ENCODE measurements around the gene LRRC3C. TPM values are rescaled to one million over a fixed set of nuclear protein-coding genes. Genes with fewer than 3 reads are reported as not detected.
"Not testable (repeated sequence)": the region's sequence is repeated elsewhere in the genome, so short reads cannot be mapped to it uniquely, and the experiment has no call there.

The LRRC3C gene
- polyA plus RNA-seq, 1 experiment, result not detected

DNA sequence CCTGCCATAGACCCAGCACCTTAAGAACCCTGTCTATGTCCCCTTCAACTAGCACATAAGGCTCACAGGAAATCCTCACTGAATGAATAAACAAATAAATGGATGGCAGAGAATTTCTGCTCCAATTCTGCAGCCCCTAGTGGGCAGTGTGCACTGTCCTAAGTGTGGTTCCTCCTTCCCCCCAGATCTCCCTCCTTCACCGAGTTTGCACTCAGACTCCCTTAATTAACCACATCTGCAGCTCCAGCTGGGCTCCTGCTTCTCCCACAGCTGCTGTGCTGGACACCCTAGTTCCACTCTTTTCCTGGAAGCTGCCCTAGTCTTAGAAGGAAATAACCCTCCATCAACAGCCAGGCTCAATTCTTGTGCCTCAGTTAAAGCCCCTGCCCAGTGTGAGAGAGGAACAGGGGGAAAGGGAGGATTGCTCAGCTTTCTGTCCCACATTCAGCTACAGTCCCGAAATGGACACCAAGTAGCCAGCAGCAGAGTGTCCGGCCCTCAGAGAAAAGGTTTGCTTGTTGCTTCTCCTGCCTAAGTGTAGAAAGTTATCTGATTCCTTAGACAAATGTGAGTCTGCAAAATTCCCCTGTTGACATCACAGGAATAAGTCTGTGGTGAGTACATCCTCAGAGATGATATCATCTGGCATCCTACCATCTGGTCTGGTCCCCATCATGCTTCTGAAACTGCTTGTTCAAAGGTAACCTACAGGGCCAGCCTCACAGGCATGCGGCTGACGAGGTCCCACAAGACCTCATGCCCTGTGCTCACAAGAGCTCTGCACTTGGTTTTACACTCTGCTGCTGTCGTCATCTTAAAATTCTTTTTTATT, 12.3 kb downstream of the LRRC3C start:
- Histone ChIP-seq H3K4me3 (ENCODE audit: low read depth, low read length) (no peak overlapping the region), H3K36me3 (ENCODE audit: control insufficient read depth, insufficient read depth, low read length) (no peaks in the 10 kb centered on the region), H3K27me3 (ENCODE audit: control insufficient read depth, insufficient read depth, low read length) (no peaks in the 10 kb centered on the region; the same call in 1 of the 2 replicates)
- TF ChIP-seq CTCF (IDR thresholded peaks at IDR 0.05; ENCODE audit: insufficient read depth, low read depth, low read length), result peak; percentile 72
- CTCF ChIA-PET, result interaction anchor here (0.6 to 5.1 kb wide), 16 partner anchors 10 to 86 kb away, joined by 3 to 32 read pairs (median 3); partner anchors contain the start of genes LRRC3C, ORMDL3 and PSMD3
- peak; percentile 76 for DNase-seq (ENCODE audit: low read depth)
- POLR2A ChIA-PET, result interaction anchor here (0.5 kb wide), 1 partner anchor 10 kb away, joined by 5 read pairs; no protein-coding TSS in a partner anchor

- no peak overlapping the region for H3K4me3 ChIP-seq (ENCODE audit: low read depth, low read length)
- ChIA-PET CTCF (no interaction called here), POLR2A (no interaction called here)
- TF ChIP-seq CTCF (IDR thresholded peaks at IDR 0.05; ENCODE audit: insufficient read depth, low read depth, low read length), result no peak
- no peaks in the 10 kb centered on the region; the same call in 1 of the 2 replicates for H3K27me3 ChIP-seq (ENCODE audit: control insufficient read depth, insufficient read depth, low read length)
- DNase-seq (ENCODE audit: low read depth), result no peak
- H3K36me3 ChIP-seq (ENCODE audit: control insufficient read depth, insufficient read depth, low read length), result no peaks in the 10 kb centered on the region
These were observed 16.3 kb downstream of the LRRC3C start for GRCh38 chr17:39943702-39944392.

DNA sequence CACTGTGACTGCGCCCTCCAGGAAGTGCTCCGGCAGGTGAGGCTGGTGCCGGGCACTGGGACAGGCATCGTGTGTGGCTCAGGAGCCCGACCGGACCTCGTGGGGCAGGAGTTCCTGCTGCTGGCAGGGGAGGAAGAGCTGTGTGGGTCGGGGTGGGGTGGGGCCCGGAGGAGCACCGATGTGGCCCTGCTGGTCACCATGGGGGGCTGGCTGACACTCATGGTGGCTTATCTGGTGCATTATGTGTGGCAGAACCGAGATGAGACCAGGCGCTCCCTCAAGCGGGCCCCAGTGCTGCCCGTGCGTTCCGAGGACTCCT, 16.8 kb downstream of the LRRC3C start:
- no peak for DNase-seq (ENCODE audit: low read depth)
- POLR2A ChIA-PET, result no interaction called here
- Histone ChIP-seq H3K27me3 (ENCODE audit: control insufficient read depth, insufficient read depth, low read length) (no peaks in the 10 kb centered on the region; the same call in 1 of the 2 replicates), H3K36me3 (ENCODE audit: control insufficient read depth, insufficient read depth, low read length) (no peaks in the 10 kb centered on the region), H3K4me3 (ENCODE audit: low read depth, low read length) (no peak overlapping the region)
- TF ChIP-seq CTCF (IDR thresholded peaks at IDR 0.05; ENCODE audit: insufficient read depth, low read depth, low read length), result no peak
- CTCF ChIA-PET, result no interaction called here

- POLR2A ChIA-PET, result interaction anchor here (0.6 kb wide), 2 partner anchors 17 to 1742 kb away, joined by 3 read pairs; no protein-coding TSS in a partner anchor
These were observed 19.2 kb downstream of the LRRC3C start for GRCh38 chr17:39946551-39947330.

GRCh38 chr17:39948489-39948828, 20.9 kb downstream of the LRRC3C start:
- H3K36me3 ChIP-seq (ENCODE audit: control insufficient read depth, insufficient read depth, low read length); H3K27me3 ChIP-seq (ENCODE audit: control insufficient read depth, insufficient read depth, low read length); H3K4me3 ChIP-seq (ENCODE audit: low read depth, low read length); POLR2A ChIA-PET; DNase-seq (ENCODE audit: low read depth): not testable (repeated sequence)
- CTCF ChIA-PET, result interaction anchor here (0.8 to 1.4 kb wide), 2 partner anchors 10 to 127 kb away, joined by 3 to 4 read pairs; no protein-coding TSS in a partner anchor

More at GRCh38 chr17:39946551-39947330, 19.2 kb downstream of the LRRC3C start:
- CTCF ChIA-PET, result interaction anchor here (0.6 to 1.7 kb wide), 4 partner anchors 10 to 325 kb away, joined by 3 to 6 read pairs (median 4); partner anchors contain the start of gene PSMD3
- no peak overlapping the region for H3K4me3 ChIP-seq (ENCODE audit: low read depth, low read length)
- H3K36me3 ChIP-seq (ENCODE audit: control insufficient read depth, insufficient read depth, low read length), result no peaks in the 10 kb centered on the region
- TF ChIP-seq CTCF (IDR thresholded peaks at IDR 0.05; ENCODE audit: insufficient read depth, low read depth, low read length), result no peak
- no peak for DNase-seq (ENCODE audit: low read depth)
- no peaks in the 10 kb centered on the region; the same call in 1 of the 2 replicates for H3K27me3 ChIP-seq (ENCODE audit: control insufficient read depth, insufficient read depth, low read length)
